ENCODE results near the gene NPB.
A peak's percentile ranks its signal among the peaks of the same experiment; 100 is the strongest.

Gene NPB

GRCh38 chr17:81902023-81902652 lies at the start of gene NPB:
TSS of gene NPB (plus strand) at chr17:81902238. CDS start at chr17:81902278, 40 bp downstream.
- DNase-seq: no peak

DNA sequence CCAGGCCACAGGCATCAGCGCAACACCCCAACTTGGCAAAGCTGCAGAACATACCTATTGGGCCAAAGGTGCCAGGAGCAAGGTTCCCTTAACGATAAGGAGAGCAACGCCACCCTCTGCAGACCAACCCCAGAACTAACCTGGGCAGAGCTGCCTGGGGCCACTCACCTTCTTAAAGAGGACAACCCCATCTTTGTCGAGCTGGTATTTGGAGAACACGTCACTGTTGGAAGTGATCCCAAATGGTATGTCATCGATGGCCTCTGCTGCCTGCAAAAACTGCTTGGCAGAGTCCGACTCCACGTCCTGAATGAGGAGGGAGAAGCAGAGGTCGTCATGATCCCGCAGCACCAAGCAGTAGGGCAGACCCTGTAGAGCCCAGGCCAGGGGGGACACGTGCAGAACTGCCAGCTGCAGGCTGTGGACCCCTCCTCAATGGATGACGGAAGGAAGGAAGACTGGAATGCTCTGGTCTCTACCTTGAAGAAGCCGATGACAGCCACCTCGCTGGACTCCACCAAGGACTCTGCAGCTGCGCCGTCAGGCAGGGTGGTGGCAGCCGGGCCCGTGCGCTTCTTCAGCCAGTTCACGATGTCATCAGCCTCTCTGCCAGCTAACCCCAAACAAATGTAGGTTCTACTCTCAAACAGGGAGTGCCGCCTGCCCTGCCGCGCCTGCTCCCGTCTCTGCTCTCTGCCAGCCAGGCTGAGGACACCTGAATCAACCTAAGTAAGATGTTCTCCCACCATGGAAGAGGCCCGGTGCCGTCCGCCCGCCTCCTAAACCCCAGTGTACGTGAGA lies 46.9 kb upstream of the NPB start:
- peak in 1 of 3 experiments; percentile 15 for DNase-seq

DNA sequence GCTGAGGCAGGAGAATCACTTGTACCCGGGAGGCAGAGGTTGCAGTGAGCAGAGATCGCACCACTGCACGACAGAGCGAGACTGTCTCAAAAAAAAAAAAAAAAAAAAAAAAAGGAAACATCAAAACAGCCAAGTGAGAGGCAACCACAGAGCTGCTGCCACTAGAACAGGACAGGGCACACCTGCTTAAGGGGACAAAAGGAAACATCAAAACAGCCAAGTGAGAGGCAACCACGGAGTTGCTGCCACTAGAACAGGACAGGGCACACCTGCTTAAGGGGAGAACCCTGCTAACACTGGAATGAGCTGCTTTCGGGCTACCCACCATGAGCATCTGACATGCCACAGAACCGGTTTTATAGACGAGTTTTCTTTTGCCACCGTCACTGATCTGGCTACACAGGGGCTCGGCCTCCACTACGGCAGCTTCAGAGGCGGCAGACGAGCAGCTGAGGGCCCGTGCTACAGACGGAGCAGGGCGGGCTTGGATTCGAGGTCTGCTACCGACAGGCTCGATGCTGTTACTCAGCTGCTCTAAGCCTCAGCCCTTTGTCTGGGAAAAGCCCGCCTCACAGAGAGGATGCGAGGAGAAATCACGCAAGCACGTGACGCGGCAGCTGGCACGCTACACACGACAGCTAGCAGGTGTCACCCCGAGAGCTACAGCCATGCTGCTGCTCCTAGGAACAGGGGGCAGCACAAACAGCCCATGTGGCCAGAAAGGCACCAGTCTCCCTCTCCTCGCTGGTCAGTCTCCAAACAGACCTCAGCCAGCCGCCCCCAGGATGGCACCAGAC lies 43.7 kb upstream of the NPB start:
- no peak for DNase-seq

- DNase-seq: no peak
Measured at GRCh38 chr17:81858967-81859905, 42.8 kb upstream of the NPB start.

DNA sequence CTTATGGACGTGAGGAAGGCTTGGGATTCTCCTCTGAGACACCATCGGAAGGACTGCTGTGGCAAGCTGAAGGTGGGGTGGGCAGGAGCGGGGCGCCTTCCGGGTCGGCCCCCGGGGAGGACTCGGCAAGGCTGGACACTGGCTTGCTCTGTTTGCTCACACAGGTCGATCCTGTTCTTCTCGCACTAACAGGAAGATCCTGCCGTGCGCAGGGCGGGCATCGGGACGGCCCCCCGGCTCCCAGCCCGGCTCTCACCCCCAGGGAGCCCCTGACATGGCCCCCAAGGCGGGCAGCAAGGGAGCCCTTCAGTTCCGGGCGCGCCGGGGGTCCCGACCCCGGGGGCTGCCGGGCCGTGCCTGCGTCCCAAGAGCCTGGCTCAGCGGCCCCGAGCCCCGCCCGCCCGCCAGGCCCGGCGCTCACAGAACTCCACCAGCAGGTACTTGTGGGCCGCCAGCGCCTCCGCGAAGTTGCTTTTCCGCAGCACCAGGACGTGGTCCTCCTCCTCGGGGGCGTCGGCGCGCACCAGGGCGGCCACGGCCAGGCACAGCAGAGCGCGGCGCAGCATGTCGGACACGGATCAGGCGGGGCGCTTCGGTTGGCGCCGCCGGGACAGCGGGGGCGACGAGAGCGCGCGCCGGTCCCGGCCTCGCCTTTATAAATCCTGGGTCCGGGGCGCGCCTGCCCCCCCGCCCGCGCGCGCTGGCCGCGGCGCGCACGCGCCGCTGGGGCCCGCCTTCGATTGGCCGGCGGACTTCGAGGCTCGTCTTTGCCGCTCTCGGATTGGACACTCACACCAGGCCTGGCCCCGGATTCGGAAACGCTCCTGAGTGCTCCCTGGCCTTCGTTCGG lies 41.9 kb upstream of the NPB start, which contains the start of gene P4HB:
Gene P4HB, minus strand, starts transcription at position 630 of the 850 bp plus-strand sequence. Its CDS starts 64 bp downstream, at position 566.
- DNase-seq: peak in 2 of 3 experiments; percentile 55 to 60

DNA sequence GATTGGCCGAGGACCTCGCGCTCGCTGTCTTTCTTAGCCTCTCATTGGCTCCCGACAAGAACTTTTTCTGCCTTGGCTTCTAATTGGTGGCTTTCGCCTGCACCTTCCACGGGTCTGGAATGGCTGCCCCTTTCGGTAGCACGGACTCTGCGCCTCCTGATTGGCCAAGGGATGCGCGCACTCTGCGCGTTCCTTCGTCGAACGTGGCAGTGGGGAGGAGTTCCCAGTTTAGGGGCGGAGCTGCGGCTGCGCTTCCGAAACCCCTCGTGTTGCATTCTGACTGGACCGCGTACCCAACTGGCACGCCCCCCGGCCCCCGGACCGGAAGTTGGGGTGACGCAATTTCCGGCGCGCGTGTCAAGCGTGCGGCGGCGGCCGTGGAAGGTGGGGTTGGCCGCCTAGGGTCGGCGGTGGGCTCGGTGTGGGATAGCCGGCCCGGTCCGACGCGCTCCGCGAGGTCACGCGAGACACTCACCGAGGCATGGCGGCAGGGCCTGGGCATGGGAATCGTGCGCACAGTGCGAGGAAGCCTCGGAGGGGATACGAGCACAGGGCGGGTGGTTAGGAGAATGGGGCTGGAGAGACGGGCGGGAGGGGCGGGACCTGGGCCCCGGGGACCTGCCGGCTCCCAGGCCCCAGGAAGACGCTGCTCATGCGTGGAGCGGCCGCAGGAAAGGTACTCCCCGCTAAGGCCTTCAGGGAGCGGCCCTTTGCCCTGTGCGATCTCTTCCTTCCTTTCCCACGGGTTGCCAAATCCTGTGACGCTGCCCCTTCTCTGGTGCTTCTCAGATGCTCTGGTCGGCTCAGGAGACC lies 41.1 kb upstream of the NPB start:
- peak; percentile 99 to 100 (median 99) for DNase-seq

GRCh38 chr17:81863123-81863675 lies 38.8 kb upstream of the NPB start:
- no peak for DNase-seq

DNA sequence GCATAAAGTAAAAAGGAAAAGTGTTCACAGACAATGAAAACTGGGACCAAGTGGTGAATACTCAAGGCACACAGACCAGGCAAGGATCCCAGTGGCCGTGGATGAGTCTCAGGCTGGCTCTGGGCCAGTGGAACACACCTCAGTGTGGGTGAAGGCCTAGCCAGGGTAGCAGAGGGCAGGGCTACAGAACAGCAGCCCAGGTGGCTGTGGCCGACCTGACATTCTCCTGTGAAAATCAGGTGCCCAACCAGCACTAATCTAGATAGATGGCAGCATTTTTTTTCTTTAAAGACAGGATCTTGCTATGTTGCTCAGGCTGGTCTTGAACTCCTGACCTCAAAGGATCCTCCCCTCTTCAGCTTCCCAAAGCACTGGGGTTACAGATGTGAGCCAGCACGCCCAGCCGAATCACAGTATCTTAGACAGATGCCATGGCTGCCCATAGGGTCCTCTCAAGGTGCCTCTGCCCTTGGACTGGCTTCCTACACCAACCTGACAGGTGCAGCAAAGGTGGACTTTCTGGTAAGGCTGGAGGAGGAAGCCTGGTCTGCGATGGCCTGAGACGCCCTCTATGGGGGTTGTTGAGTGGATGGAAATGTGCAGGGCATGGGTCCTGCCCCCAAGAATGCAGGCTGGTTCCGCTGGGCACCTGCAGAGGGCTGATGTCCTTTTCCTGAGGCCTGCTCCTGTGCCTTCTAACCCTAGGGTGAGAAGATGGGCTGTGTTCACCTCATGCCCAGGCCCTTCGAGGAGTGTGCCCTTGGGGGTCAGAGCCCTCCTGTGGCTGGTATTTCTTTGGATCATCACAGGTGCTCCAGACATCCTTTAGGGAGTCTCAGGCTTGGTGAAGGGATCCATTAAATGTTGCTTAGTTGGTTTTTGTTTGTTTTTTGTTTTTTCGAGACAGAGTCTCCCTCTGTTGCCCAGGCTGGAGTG lies 37.9 kb upstream of the NPB start:
- DNase-seq: no peak

DNA sequence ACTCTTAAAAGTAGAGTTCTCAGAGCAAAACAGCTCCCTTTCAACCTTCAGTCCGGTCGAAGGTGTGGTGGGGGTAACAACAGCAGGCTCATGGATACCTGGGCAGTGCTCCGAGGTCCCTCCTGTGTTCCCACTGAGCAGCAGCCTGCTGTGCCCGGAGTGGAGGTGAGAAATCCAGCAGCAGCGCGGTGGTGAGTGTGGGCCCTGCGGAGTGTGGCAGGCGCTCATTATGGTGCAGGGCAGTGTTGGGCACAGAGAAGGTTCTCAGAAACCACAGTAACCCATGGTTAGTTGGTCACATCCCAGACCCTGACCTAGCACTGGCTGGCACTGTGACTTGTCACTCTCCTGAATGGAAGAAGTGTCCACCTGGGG lies 36.7 kb upstream of the NPB start:
- no peak for DNase-seq

- DNase-seq: no peak
Measured at GRCh38 chr17:81865733-81866439, 36.2 kb upstream of the NPB start.

DNA sequence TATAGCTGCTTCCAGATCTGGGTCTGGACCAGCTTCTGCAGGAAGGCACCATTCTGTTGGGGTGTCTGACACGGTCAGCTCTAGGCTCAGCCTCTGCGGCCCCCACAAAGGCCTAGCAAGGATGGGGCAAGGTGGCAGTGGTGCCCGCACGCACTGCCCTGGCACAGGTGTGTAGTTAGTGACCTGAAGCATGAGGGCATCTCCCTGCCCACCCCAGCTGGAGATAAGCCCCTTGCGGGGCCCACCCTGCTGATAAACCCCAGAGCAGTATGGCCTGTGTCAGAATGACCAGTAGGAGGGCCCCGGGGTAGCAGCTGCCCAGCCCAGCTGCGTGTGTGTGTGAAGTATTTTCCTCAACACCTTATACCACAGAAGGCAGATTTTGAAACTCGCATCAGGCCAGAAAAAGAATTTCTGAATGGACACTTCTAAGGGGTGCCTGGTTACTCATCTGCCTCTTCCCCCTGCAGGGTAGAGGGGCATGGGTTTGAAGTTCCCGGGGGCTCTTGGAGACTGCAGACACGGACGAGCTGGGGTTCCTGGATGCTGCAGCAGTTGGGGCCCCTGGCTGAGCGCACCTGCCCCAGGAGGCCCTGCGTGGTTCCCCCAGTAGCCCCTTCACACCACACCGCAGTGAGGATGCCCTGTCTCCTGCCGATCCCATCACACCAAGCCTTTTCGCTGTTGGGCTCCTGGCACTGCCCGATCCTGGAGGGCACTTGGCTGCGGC lies 35.4 kb upstream of the NPB start:
- DNase-seq: no peak

DNA sequence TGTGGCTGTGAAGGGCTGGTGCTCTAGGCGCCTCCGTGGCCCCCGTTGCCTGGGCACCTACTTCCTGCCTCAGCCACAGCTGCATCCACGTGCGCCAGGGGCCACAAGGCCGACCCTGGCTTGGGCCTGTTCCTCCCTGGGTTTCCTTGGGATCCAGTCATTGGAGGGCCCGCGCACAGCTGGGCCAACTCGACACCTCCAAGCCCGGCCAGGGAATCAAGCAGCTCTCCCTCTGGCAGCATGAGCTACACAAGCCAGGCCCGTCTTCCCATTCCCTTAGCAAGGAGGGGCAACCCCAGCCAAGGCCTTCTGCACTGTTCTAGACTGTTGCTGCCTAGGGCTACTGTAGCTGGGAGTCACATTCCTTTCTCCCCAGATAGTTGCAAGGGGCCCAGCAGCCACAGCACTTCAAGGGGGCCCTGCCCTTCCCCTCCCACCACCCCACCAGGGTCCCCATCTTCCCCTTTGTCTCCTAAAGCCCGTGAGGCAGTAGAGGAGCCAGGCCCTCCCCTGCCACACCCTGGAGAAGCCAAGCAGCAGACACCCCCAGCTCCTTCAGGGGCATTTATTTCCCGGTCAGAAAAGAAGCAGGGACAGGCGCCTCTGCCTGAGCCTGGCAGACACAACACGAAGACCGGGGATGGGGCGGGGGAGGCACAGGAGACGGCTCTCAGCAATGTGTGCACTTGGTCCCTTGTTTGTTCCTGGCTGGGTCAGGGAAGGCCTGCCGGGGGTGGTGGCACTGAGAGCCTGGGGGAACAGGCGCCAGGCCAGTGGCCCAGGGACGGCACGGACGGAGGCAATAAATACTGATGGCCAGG lies 34.7 kb upstream of the NPB start:
- DNase-seq: no peak

GRCh38 chr17:81867991-81868673 lies 33.9 kb upstream of the NPB start:
- DNase-seq: no peak

DNA sequence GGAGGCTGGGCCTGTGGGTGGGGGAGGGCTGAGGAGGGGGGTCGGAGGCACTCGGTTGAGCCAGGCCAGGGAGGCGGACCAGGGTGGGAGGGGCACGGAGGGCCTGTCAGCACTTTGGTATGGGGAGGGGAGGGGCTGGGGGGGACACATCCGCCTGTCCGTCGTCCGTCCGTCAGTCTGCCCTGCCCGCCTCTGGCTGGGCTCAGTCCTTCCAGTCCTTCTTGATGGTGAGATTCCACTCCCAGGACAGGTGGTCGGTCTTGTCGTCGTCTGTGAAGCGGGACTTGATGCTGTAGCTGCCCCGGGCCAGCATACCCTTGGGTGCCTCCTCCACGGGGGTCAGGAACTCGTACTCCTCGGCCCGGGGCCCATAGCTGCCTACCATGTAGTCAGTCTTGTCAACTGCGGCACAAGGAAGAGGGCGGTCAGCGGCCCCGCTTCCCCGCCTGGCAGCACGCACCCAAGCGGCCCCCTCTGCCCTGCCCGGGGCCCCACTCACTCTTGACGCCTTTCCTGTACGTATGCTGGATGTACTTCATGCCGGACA lies 33.3 kb upstream of the NPB start:
- peak in 1 of 3 experiments; percentile 32 for DNase-seq

Measured in NCI-H1417 (cell line).